Spleen (tissue), 7 donors: ENCODE data around the gene LTBP2.

ENCODE experiments used
- CTCF ChIP-seq, 11 experiments: fragments of 200-600 bp in 7 of 11; fragments of 450-650 bp in 4 of 11; sonication (generic) in 4 of 11; IDR thresholded peaks in 8 of 11; conservative IDR thresholded peaks in 3 of 11; 1 replicate in 7 of 11; 2 replicates in 4 of 11; pipeline versions ENCODE4 v1.4.0 to v1.8.0; 2016 to 2021; ENCODE audit warnings: antibody characterized with exemption in 11 of 11, inconsistent platforms in 4 of 11, mild to moderate bottlenecking in 1 of 11
- POLR2A ChIP-seq, 3 donors: fragments of 450-650 bp; IDR thresholded peaks; one replicate each; pipeline ENCODE4 v1.5.1; 2017; ENCODE audit warnings: antibody characterized with exemption in 3 of 3, mild to moderate bottlenecking in 1 of 3
- donor health status: DM: no; HTN: no; CAD: no; lungs with moderate emphysema.
- donor health status: DM: no; HTN: no; CAD: no.
- donor health status: DM: no; HTN: no; CAD: no.

DNA sequence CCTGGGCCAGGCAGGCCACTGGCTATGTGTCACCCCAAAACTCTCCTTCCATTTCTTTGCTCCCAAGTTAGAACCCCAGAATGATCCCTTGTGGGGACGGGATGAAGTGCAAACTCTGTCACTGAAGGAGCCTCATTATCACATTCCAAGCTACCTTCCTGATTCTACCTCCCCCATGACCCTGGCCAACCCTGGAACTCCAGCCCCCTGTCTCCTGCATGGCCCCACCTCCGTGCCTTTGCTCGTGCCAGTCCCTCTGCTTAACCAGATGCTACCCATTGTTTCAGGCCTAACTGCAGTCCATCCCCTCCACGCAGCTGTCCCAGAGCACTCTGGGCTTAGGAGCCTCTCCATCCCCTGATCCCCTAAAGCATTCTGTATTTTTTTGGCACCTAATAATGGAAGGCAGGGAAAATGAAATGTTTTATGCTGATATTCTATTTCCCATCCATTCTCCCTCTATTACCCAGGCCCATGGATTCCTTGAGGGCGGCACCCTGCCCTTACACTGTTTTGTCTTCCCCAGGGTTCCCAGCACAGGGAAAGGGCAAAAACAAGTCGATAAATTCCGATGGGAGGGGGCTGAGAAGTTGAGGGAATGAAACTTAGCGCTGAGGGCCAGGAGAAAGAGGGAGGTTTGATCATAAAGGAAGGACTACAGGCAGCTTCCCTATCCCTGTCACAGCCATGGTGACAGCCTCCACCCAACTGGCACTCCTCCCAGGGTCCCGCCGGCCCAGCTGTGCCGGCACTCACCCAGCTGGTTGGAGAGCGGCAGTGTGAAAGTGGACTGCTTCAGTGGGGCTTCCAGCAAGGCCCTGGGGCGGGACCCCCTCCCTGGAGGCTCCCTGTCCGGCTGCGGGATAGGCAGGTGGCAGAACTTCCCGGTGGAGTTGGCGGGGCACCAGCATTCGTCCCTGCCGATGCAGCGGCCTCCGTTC lies 60.3 kb downstream of the LTBP2 start:
- TF ChIP-seq POLR2A (IDR thresholded peaks at IDR 0.05) (no peak), CTCF (IDR thresholded peaks at IDR 0.05 in 8 of 11, conservative IDR thresholded peaks at IDR 0.05 in 3 of 11) (no peak)
